ENCODE results near the gene OR2A12.
"Not testable (repeated sequence)": the region's sequence is repeated elsewhere in the genome, so short reads cannot be mapped to it uniquely, and the experiment has no call there.

Gene OR2A12

DNA sequence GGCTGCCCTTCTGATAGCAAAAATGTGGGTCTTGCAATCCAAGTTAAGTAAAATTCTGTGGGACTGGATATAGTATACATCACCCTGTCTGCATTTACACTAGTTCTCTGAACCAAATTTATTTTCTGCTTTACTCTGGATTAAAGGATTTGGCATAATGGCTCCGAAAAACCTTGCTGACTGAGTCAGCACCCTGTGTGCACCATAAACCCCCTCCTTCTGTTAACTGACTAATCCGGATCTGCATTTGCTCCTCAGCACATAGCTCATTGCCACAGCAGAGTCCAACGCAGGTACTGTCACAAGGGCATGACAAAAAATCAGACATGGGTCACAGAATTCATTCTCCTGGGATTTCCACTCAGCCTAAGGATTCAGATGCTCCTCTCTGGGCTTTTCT lies 36.0 kb upstream of the OR2A12 start:
- no peak for DNase-seq (ENCODE audit: low read depth)

DNA sequence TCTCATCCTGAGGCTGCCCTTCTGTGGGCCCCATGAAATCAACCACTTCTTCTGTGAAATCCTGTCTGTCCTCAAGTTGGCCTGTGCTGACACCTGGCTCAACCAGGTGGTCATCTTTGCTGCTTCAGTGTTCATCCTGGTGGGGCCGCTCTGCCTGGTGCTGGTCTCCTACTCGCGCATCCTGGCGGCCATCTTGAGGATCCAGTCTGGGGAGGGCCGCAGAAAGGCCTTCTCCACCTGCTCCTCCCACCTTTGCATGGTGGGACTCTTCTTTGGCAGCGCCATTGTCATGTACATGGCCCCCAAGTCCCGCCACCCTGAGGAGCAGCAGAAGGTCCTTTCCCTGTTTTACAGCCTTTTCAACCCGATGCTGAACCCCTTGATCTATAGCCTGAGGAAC lies 35.2 kb upstream of the OR2A12 start:
- not testable (repeated sequence) for H3K4me3 ChIP-seq (ENCODE audit: control insufficient read depth, low read depth, low read length); DNase-seq (ENCODE audit: low read depth)

More for the DNA sequence above, 36.0 kb upstream of the OR2A12 start:
- no peak for TF ChIP-seq CTCF (IDR thresholded peaks at IDR 0.05; ENCODE audit: control insufficient read depth, insufficient read depth, low read depth, low read length, missing control alignments)
- H3K4me3 ChIP-seq (ENCODE audit: control insufficient read depth, low read depth, low read length), result no peak overlapping the region

GRCh38 chr7:144057954-144058353 lies 28.1 kb upstream of the OR2A12 start:
- DNase-seq (ENCODE audit: low read depth), result no peak
- no peak overlapping the region for H3K4me3 ChIP-seq (ENCODE audit: control insufficient read depth, low read depth, low read length)
- no peak for TF ChIP-seq CTCF (IDR thresholded peaks at IDR 0.05; ENCODE audit: control insufficient read depth, insufficient read depth, low read depth, low read length, missing control alignments)

DNA sequence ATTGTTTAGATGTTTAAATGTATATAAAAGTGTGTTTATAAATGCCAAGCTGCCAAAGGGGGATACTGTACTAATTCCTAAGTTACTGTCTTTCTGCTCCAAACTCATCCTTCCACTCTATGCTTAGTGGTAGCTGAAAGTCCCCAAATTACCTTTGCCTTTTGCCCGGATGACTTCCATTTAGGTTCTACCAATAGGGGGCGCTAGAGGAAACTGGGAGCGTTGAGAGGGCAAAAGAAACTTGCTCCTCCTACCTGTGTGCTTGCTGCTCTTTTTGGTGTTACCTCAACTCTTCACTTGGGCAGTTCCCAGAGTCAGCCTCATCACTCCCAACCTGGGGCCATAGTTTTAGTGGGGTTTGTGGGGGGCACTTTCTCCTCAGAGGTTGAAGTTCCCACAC lies 22.4 kb upstream of the OR2A12 start:
- no peak overlapping the region for H3K4me3 ChIP-seq (ENCODE audit: control insufficient read depth, low read depth, low read length)
- DNase-seq (ENCODE audit: low read depth), result no peak
- TF ChIP-seq CTCF (IDR thresholded peaks at IDR 0.05; ENCODE audit: control insufficient read depth, insufficient read depth, low read depth, low read length, missing control alignments), result peak; percentile 24

DNA sequence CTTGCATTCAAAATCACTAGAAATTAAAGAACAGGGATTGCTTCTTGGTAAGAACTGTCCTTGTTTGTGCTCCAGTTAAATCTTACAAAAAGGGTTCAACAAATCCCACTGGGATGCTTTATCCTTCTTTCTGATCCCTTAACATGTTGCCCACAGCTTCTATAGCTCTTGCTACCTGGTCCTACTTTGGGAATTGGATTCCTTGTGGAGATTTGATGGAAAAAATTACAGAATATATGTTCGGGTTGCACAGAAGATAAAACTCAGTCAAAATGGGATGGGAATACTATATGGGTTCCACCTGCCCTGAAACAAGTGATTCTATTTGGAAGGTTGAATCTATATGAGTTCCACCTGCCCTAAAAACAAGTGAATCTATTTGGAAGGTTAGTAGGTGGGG lies 16.6 kb upstream of the OR2A12 start, which contains the start of gene OR2A25:
OR2A25 (plus strand) TSS at position 301 of the 400 bp plus-strand sequence. CDS start 4,409 bp downstream, outside the sequence.
- TF ChIP-seq CTCF (IDR thresholded peaks at IDR 0.05; ENCODE audit: control insufficient read depth, insufficient read depth, low read depth, low read length, missing control alignments), result no peak
- no peak for DNase-seq (ENCODE audit: low read depth)
- no peak within 1 kb of the TSS for H3K4me3 ChIP-seq (ENCODE audit: control insufficient read depth, low read depth, low read length)

GRCh38 chr7:144069953-144070352 lies 16.1 kb upstream of the OR2A12 start:
- H3K4me3 ChIP-seq (ENCODE audit: control insufficient read depth, low read depth, low read length), result no peak overlapping the region
- no peak for DNase-seq (ENCODE audit: low read depth)
- TF ChIP-seq CTCF (IDR thresholded peaks at IDR 0.05; ENCODE audit: control insufficient read depth, insufficient read depth, low read depth, low read length, missing control alignments), result no peak

DNA sequence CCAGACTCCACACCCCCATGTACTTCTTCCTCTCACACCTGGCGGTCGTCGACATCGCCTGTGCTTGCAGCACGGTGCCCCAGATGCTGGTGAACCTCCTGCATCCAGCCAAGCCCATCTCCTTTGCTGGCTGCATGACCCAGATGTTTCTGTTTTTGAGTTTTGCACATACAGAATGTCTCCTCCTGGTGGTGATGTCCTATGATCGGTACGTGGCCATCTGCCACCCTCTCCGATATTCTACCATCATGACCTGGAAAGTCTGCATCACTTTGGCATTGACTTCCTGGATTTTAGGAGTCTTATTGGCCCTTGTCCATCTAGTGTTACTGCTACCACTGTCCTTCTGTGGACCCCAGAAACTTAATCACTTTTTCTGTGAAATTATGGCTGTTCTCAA lies 11.7 kb upstream of the OR2A12 start:
- TF ChIP-seq CTCF (IDR thresholded peaks at IDR 0.05; ENCODE audit: control insufficient read depth, insufficient read depth, low read depth, low read length, missing control alignments), result no peak
- H3K4me3 ChIP-seq (ENCODE audit: control insufficient read depth, low read depth, low read length), result no peak overlapping the region
- no peak for DNase-seq (ENCODE audit: low read depth)
